ENCODE results near the gene CCDC201.
"Not testable (repeated sequence)": the region's sequence is repeated elsewhere in the genome, so short reads cannot be mapped to it uniquely, and the experiment has no call there.

Gene CCDC201

GRCh38 chr7:45872116-45873034, 507 bp downstream of the CCDC201 start:
- no peak for DNase-seq

GRCh38 chr7:45869426-45869825, 3.5 kb downstream of the CCDC201 start:
- peak; percentile 27 for DNase-seq

- DNase-seq, result no peak
Observed at GRCh38 chr7:45867471-45867870, 5.4 kb downstream of the CCDC201 start.

GRCh38 chr7:45865594-45866410, 7.1 kb downstream of the CCDC201 start:
- DNase-seq, result no peak

GRCh38 chr7:45863715-45864114, 9.2 kb downstream of the CCDC201 start:
- DNase-seq, result no peak

GRCh38 chr7:45856888-45857287, 16.0 kb downstream of the CCDC201 start:
- not testable (repeated sequence) for DNase-seq

- DNase-seq, result not testable (repeated sequence)
Observed at GRCh38 chr7:45855680-45856079, 17.2 kb downstream of the CCDC201 start.

GRCh38 chr7:45853491-45853890, 19.4 kb downstream of the CCDC201 start:
- not testable (repeated sequence) for DNase-seq

- not testable (repeated sequence) for DNase-seq
Observed at GRCh38 chr7:45852984-45853383, 19.9 kb downstream of the CCDC201 start.

GRCh38 chr7:45848734-45849133, 24.1 kb downstream of the CCDC201 start:
- not testable (repeated sequence) for DNase-seq

GRCh38 chr7:45846536-45846935, 26.3 kb downstream of the CCDC201 start:
- DNase-seq, result not testable (repeated sequence)

- DNase-seq, result not testable (repeated sequence)
Observed at GRCh38 chr7:45841926-45842717, 30.8 kb downstream of the CCDC201 start.

GRCh38 chr7:45838852-45839251, 34.0 kb downstream of the CCDC201 start:
- DNase-seq, result not testable (repeated sequence)

GRCh38 chr7:45832433-45833177, 40.3 kb downstream of the CCDC201 start:
- DNase-seq, result not testable (repeated sequence)

GRCh38 chr7:45829846-45830245, 43.0 kb downstream of the CCDC201 start:
- not testable (repeated sequence) for DNase-seq

GRCh38 chr7:45827731-45828130, 45.2 kb downstream of the CCDC201 start:
- DNase-seq, result not testable (repeated sequence)

- not testable (repeated sequence) for DNase-seq
Observed at GRCh38 chr7:45826550-45826949, 46.3 kb downstream of the CCDC201 start.

GRCh38 chr7:45818763-45819162, 54.1 kb downstream of the CCDC201 start:
- not testable (repeated sequence) for DNase-seq

GRCh38 chr7:45817913-45818312, 55.0 kb downstream of the CCDC201 start:
- not testable (repeated sequence) for DNase-seq

GRCh38 chr7:45817016-45817415, 55.9 kb downstream of the CCDC201 start:
- not testable (repeated sequence) for DNase-seq

GRCh38 chr7:45814216-45815118, 58.4 kb downstream of the CCDC201 start:
- not testable (repeated sequence) for DNase-seq
